LoVo (cell line): ENCODE measurements around the gene SLC30A9.
A peak's percentile ranks its signal among the peaks of the same experiment; 100 is the strongest.

Experiments used
- DNase-seq: peaks from one replicate; pipeline ENCODE4 v3.0.0-alpha.2; 2016; ENCODE audit warnings: low spot score

SLC30A9 gene

DNA sequence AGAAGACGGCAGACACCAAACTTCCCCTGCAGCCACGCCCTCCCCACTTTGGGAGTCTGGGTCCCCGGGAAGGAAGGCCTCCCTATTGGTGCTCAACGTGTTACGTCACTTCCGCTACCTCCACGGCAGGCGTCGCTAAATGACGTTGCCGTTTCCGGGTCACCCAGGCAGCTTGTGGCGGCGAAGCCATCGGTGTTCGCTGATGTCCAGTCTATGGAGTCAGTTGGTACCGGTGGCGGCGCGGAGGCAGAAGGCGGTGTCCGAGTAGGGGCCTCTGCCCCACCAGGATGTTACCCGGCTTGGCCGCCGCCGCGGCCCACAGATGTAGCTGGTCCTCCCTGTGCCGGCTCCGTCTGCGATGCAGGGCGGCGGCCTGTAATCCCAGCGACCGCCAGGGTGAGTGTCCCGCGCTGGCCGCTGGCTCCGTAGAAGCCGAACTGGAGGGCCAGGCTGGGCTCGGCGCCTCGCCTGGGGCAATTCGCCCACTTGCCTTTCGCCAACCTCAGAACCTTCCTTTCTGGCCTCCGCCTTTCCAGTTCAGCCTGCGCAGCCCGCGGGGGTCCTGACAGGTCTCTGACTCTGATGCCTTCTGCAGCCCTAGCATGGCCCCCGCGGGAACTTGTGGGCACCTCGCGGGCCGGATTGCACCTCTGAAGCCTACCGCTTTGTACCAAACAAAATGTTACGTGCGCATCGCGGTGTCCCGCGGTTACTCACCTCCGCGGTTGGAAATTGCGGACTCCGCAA is at the start of gene SLC30A9:
SLC30A9 (plus strand) TSS at position 166 of the 747 bp plus-strand sequence; CDS start at position 288, 122 bp downstream.
- peak; percentile 95 for DNase-seq

DNA sequence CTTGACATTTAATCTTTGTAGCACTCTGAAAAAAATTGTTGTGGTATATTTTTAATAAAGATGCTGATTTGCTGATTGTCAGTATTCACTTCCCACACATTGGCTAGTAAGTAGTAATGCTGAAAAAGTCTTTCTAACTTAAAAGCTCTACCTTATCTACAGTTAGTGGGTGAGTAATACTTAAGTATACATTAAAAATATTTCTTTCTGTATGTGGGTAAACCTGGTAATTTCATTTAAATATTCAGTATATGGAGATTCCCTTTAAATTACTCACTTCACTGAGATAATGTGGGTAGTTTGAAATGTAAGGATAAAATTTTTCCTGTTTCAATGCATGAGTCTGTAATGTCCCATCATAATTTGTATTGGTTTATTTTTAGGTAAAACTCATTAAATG is 49.5 kb upstream of the SLC30A9 start:
- no peak for DNase-seq

DNA sequence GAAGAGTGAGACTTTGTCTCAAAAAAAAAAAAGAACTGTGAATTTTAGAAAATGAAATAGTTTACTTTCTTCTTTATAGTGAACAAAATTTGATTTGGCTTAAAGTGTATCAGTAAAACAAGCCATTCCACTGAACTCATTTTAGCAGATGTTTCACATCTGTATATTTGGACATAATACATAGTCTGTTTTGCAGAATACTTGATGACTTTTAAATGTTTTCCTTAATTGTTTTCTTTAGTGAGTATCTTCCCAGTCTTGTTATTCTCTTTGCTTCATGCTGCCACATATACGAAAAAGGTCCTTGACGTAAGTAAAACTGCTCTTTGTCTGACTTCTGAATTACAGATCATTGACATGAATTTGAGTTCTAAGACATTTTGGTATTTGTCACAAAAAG is 46.8 kb upstream of the SLC30A9 start:
- DNase-seq = no peak

DNA sequence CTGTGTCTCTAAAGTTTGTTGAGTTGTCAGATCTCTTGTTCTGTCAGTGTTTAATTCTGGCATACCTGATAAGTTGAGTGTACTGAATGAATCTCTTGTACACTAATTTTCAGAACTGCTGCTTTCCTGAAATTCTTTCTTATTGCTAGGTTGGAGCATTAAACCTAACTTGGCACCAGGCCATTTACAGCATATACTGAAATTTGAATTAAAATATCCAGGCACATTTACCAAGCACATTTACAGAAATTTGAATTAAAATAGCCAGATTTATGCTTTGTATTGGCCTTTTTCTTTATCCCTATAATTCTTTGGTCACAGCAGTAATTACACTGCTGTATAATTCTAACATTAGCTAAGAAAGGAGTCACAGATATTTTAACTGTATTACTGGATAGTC is 46.2 kb upstream of the SLC30A9 start:
- no peak for DNase-seq

DNA sequence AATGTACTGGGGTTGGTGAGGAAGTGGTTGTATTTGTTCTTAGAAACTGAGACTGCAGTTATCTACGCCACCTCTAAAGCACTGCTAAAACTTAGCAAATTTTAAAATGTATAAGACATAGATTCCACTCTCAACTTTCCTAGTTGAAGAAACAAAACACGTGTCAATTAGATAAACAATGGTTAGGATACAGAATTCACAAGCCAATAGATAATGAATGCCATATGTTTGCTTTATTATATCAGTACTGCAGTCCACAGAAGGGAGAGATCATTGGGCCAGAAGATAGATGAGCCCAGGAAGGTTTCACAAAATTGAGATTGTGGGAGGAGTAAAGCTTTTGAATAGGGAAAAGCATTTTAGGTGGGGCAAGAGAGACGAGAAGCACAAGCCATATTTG is 40.8 kb upstream of the SLC30A9 start:
- no peak for DNase-seq

DNA sequence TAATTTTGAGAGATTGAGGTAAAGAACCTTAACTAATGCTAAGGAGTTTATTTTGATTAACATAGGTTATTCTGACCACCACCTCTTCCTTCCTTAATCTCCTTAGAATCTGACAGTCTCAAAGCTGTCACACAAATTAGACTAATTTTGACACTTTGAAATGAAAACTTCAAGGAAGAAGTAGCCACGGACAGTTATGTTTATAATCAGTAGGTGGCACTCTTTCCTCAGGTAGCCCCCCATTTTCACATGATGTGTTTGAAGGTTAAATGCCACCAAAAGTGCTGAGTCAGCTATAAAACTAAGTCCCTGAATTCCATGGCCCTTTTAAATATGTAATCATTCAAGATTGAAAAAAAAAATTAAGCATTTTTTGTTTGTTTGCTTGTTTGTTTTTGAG is 32.7 kb upstream of the SLC30A9 start:
- peak; percentile 6 for DNase-seq

DNA sequence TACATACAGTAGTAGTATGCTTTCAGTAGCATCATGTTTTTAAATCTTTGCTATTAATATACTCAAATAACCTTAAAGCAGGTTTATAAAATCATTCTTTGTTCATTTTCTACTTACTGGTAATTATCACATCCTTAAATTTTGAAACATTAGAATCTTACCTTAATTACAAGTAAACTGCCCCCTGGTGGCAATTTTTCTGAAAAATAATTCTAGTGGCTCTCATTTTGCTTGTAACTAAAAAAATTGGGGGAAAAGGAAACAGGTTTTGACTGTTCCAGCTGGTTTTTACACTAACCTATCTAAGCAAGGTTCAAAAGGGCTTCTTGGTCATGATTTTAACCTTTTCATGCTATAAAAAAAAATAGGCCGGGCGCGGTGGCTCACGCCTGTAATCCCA is 27.2 kb upstream of the SLC30A9 start:
- DNase-seq = no peak

DNA sequence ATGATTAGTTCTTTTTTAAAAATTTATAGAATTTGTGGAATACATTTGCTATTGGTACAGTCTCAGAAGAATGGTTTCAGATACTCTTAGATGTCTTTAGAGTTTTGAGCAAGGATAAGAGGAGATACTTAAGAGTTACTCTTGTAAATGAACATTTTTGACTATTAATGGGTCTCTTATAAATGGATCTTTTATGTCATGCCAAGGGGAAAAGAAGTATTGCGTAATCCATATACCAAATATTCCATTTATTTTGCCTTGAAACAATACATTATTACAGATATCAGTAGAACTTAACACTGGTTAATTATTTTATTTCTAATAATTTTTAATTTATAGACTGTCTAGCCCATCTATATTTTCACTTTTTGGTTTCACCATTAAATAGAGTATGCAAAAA is 25.9 kb upstream of the SLC30A9 start:
- no peak for DNase-seq

DNA sequence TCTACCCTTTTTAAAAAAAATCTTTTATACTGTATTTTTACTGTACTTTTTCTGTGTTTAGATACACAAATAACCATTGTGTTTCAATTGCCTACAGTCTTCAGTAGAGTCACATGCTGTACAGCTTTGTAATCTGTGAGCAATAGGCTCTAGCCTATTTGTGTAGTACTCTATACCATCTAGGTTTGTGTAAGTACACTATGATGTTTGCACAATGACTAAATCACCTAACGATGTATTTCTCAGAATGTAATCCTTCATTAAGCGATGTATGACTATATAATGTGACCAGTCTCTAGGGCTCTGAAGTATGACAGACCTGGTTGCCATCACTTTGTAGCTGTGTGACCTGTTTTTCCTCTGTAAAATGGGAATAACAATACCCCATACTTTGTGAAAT is 22.9 kb upstream of the SLC30A9 start:
- DNase-seq = no peak

DNA sequence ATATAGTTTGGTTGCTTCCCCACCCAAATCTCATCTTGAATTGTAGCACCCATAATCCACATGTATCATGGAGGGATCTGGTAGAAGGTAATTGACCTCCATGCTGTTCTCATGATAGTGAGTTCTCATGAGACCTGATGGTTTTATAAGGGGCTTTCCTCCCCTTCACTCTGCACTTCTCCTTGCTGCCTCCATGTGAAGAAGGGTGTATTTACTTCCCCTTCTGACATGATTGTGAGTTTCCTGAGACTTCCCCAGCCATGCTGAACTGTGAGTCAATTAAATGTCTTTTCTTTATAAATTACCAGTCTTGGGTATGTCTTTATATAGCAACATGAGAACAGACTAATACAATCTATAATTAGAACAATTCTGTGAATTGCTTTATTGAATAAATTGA is 20.7 kb upstream of the SLC30A9 start:
- DNase-seq = no peak

DNA sequence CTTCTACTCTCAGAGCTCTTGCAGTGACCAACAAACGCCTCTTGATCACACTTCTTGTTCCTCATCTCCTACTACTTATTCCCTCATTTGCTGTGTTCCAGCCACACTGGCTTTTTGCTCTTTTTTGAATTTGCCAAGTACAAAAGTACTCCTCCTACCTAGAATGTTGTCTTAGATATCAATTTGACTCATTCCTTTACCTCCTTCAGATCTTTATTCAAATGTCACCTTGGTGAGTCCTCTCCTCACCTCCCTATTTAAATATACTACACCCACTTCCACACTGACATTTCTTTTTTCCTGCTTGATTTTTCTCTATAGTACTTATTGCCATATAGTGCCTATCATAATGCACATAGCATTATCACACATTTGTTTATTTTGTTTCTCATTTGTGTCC is 15.0 kb upstream of the SLC30A9 start:
- no peak for DNase-seq

DNA sequence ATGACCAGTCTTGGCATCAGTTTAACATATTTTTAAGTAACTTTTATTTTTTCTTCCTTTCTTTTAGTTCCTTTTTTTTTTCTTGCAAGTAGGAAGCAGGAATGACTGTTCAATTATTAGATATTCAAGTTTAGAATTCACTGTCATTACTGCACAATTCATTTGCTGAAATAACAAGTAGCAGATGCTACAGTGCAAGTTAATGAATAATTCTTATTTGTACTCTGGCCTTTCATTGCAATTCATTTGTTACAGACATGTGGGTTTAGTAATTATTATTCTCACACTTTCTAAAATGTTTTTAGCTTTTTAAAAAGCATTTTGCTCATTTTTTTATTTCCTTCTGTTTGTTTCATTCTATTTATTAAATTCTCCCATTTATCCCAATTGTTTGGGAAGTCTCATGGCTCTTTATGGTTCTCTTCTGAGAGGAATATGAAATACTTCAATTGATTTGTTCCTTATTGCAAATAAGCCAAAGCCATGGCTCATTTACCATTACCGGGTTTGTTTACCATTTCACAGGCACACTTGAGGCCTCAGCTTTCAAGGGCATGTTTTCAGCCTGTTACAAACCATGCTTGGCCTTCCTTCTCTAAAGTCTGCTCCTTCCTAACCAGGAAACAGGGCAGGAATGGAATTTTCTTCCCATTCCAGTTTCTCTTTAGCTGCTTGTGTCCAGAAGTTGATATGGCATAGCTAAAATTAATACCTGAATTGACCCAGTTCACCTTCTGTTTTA is 13.4 kb upstream of the SLC30A9 start:
- DNase-seq = no peak

DNA sequence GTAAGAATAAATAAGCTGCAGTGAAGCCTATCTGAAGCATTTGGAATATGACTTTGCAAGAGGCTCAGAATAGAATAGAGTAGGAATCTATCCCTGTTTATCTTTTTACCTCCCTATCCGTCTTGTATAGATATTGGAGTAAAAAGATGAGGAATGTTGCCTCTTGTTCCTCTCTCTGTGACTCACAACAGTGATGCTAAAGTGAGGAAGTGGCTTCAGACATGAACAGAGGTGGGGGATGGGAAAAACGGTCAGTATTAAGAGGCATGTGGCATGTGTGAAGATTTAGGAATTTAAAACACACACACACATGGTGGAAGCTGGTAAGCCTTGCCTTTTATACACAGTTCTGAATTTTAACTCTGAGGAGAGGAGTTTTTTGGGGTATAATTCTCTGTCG is 12.6 kb upstream of the SLC30A9 start:
- DNase-seq = no peak

DNA sequence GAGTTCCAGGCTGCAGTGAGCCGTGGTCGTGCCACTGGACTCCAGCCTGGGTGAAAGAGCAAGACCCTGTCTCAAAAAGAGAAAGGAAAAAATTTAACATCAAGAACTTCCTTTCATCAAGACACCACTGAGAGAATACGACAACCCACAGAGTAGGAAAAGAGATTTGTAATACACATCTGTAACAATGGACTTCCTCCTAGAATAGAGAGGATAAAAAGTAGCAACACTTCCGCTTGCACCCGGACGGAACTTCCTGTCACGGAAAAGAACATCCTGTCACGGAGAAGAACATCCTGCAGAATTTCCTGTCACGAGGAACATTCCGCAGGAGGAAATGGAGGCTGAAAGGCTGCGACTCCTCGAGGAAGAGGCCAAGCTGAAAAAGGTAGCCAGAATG is 8.9 kb upstream of the SLC30A9 start, which contains the start of gene DCAF4L1:
DCAF4L1 (plus strand) TSS at position 301 of the 400 bp plus-strand sequence; CDS start at position 338, 37 bp downstream.
- DNase-seq = no peak

DNA sequence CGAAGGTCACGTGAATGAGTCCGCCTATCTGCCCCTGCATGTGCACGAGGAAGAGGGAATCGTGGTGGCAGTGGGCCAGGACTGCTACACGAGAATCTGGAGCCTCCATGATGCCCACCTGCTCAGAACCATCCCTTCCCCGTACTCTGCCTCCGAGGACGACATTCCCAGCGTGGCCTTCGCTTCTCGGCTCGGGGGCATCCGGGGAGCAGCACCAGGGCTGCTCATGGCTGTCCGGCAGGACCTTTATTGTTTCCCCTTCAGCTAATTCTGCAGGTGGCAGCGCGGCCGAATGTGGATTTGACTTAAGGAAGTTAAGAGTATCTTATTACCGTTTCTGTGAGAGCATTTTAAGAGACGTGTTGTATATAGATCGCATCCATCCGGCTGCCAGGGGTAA is 7.6 kb upstream of the SLC30A9 start:
- no peak for DNase-seq

DNA sequence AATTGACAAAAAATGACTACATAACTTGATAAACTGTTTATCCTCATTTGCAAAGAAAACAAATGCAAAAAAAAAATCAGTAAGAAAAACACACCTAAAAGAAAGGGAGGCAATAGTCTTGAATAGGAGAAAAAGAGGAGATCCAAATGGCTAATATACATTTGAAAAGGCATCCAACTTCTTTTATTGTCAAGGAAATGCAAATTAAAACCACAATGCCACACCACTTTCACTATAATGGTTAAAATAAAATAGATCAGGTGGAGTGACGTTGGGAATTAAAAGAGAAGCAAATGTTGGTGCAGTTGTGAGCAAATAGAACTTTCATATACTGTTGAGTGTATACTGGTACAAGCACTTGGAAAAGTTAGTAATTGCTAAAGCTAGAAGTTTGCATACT is 5.2 kb upstream of the SLC30A9 start:
- no peak for DNase-seq

DNA sequence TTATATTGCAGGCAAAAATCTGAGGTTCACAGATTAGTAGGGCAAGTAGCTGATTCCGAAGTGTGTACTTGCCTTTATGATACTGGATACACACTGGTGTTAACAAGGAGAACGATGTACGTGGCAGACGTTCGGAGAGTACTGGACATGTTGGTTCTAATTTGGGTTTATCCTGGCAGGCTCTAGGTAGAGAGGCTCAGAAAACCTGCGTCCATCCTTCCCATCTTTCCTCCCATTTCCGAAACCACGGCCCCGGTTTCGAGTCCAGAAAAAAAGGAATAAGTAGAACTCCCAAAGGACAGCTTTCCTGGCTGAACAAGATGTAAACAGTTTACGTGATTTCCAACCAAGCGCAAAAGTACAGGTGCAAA is 351 bp upstream of the SLC30A9 start:
- DNase-seq = no peak

DNA sequence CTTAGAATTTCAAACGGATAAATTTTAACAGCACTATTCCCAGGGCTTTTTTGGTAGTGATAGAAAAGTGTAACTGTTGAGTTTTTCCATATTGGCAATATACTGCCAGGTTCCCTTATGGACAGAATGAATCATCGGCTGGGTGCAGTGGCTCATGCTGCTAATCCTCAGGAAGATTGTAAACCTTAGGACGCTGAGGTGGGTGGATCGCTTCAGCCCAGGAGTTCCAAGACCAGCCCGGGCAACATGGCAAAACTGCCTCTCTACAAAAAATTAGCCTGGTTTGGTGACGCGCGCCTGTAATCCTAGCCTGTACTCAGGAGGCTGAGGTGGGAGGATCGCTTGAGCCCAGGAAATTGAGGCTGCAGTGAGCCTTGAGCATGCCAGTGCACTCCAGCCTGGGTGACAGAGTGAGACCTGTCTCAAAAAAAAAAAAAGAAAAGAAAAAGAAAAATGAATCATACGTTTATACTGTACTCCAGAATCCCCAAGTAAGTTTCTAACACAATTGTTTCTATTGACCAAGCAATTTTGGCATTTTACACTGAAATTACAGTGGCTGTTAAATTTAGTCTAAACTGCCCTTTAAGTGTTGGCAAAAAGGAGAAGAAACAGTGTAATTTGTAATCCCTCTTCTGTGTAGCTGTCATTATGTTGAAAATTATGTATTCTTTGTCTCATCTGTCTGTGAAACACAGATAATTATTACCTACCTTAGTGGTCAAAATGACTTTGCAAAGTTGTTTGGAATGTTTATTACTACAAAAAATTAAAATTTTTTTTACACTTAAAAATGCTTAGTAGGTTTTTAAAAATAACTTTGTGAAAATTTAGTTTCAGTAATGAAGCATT is 1.8 kb downstream of the SLC30A9 start:
- DNase-seq = peak; percentile 79

DNA sequence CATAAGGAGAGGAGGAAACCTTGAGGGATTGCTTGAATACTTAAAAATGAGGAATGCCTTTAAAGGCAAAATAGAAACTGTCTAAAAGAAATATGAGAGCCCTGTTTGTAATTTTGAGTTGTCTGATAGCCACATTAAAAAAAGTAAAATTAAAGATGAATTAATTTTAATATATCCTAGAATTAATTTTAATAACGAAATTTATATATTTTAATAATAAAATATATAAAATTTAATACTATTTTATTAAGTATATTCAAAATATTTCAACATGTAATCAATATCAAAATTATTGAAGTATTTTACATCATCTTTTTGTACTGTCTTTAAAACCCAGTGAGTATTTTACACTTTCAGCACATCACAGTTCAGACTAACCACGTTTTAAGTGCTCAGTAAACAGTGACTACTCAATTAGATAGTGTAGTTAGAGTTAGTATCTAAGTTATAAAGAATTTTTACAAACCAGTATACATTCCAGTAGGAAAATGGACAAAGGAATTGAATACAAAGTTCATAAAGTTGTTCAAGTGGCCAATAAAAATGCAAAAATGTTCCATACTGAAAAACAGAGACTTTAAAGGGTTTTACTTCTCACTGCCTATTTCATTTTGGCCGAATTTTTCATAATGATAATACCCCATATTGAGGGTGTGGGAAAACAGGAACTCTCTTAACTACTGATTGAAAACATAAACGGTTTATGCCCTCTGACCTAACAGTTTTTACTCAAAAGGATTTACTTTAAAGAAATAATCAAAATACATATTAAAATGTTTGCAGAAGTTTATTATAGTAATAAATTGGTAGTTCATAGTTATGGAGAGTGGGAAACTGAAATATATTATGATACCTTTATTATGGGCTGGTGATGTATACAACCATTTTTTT is 2.9 kb downstream of the SLC30A9 start:
- no peak for DNase-seq

DNA sequence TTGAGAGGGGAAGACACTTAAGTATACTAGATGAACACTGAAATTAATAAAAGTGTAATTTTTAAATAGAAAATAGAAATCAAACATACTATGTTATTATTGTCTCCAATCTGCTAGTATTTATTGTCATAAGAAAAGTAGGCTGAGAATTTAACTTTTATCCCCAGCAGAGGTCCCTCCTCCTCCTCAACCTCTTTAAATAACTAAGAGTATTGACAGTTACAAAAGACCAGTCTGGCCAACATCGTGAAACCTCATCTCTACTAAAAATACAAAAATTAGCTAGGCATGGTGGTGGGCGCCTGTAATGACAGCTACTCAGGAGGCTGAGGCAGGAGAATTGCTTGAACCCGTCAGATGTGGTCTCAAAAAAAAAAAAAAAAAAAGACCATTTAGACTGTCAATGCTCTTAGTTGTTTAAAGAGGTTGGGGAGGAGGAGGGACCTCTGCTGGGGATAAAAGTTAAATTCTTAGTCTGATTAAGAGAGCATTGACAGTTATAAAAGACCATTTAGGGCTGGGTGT is 4.2 kb downstream of the SLC30A9 start:
- DNase-seq = no peak

DNA sequence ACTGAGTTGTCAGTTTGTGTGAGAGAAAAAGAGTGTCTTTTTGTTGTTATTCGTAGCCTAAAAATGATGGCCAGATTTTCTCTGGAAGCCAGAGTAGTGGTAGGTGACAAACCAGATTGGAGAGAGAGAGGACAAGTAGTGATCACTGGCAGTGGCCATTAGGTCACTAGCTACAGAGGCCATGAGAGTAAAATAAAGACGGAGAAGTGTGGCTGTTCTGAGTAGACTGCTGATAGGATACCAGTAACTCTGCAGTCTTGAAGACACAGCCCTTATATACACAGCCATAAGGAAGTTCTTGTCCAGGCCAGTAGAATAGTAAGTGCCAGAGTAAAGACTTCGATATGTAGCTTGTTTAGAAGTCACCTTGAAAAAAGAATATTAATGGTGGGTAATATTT is 7.7 kb downstream of the SLC30A9 start:
- DNase-seq = no peak
